Measurements from ENCODE around the gene FARP2.
A peak's percentile ranks its signal among the peaks of the same experiment; 100 is the strongest.

FARP2 gene

GRCh38 chr2:241355983-241356870, at the start of gene FARP2 (continued):
- no peak for TF ChIP-seq ZNF623 (tag by site-specific recombination; IDR thresholded peaks at IDR 0.05)
- TF ChIP-seq CTCF (tag by site-specific recombination; IDR thresholded peaks at IDR 0.05): peak; percentile 68
- TF ChIP-seq ZFHX2 (tag by site-specific recombination; conservative IDR thresholded peaks at IDR 0.05): peak; percentile 74
- no peak for TF ChIP-seq ZNF169 (tag by site-specific recombination; IDR thresholded peaks at IDR 0.05)
- no peak for TF ChIP-seq ELK4 (IDR thresholded peaks at IDR 0.05; ENCODE audit: borderline replicate concordance, low read depth, low read length)
- no peak for TF ChIP-seq ZIC2 (tag by site-specific recombination; IDR thresholded peaks at IDR 0.05)

- no peak overlapping the region for H3K4me3 ChIP-seq (ENCODE audit: low read depth, low read length)
- POLR2A ChIA-PET: interaction anchor here (1.3 kb wide), 1 partner anchor 8 kb away, joined by 6 read pairs; the partner anchor contains the start of genes HDLBP and SEPTIN2
- H3K4me1 ChIP-seq (ENCODE audit: control insufficient read depth, insufficient read depth, low read length): peaks cover 14% of the 10 kb centered on the region
- peaks cover 0 to 8% of the 10 kb centered on the region in 2 experiments; a peak in 1 of 3 replicates for H3K36me3 ChIP-seq (ENCODE audit: control insufficient read depth in 2 of 2, insufficient read depth in 1 of 2, low read length in 2 of 2)
- H3K27ac ChIP-seq (ENCODE audit: extremely low read depth, low read depth, low read length): no peak overlapping the region
- H3K9me3 ChIP-seq (ENCODE audit: control insufficient read depth, insufficient read depth, low read depth, low read length): no peaks in the 10 kb centered on the region
- CTCF ChIA-PET: no interaction called here
- no peak for TF ChIP-seq ZNF518A (tag by site-specific recombination; conservative IDR thresholded peaks at IDR 0.05; ENCODE audit: low read depth)
- TF ChIP-seq ZBTB10 (tag by site-specific recombination; IDR thresholded peaks at IDR 0.05): no peak
- no peak for TF ChIP-seq TRIM28 (IDR thresholded peaks at IDR 0.05; ENCODE audit: borderline replicate concordance, low read length)
- TF ChIP-seq YY1 (tag by site-specific recombination; IDR thresholded peaks at IDR 0.05): no peak
- TF ChIP-seq ZNF292 (tag by site-specific recombination; IDR thresholded peaks at IDR 0.05; ENCODE audit: borderline replicate concordance, low read depth): no peak
- TF ChIP-seq ZNF548 (tag by site-specific recombination; IDR thresholded peaks at IDR 0.05): no peak
- no peak for TF ChIP-seq KLF17 (tag by site-specific recombination; IDR thresholded peaks at IDR 0.05)
- TF ChIP-seq ATF2 (tag by site-specific recombination; IDR thresholded peaks at IDR 0.05; ENCODE audit: low read depth): no peak
- TF ChIP-seq ZNF449 (tag by site-specific recombination; IDR thresholded peaks at IDR 0.05): no peak
- TF ChIP-seq ZNF473 (tag by site-specific recombination; IDR thresholded peaks at IDR 0.05): no peak
- TF ChIP-seq ZFHX2 (tag by site-specific recombination; conservative IDR thresholded peaks at IDR 0.05): no peak
- TF ChIP-seq AEBP2 (tag by site-specific recombination; IDR thresholded peaks at IDR 0.05; ENCODE audit: borderline replicate concordance): no peak
- TF ChIP-seq ZNF169 (tag by site-specific recombination; IDR thresholded peaks at IDR 0.05): no peak
Observed at GRCh38 chr2:241307055-241307454, 49.0 kb upstream of the FARP2 start.

Measured in HEK293 (cell line).